NK-92 treated with Interleukin-12 subunit alpha and Interleukin-12 subunit beta, amount 100 ng/mL, for 24 hours (cell line): ENCODE data around the gene MCM9.

Experiments
- DNase-seq: peaks from one replicate; lab custom pipeline; 2025; lab: John Stamatoyannopoulos, UW

MCM9 gene

DNA sequence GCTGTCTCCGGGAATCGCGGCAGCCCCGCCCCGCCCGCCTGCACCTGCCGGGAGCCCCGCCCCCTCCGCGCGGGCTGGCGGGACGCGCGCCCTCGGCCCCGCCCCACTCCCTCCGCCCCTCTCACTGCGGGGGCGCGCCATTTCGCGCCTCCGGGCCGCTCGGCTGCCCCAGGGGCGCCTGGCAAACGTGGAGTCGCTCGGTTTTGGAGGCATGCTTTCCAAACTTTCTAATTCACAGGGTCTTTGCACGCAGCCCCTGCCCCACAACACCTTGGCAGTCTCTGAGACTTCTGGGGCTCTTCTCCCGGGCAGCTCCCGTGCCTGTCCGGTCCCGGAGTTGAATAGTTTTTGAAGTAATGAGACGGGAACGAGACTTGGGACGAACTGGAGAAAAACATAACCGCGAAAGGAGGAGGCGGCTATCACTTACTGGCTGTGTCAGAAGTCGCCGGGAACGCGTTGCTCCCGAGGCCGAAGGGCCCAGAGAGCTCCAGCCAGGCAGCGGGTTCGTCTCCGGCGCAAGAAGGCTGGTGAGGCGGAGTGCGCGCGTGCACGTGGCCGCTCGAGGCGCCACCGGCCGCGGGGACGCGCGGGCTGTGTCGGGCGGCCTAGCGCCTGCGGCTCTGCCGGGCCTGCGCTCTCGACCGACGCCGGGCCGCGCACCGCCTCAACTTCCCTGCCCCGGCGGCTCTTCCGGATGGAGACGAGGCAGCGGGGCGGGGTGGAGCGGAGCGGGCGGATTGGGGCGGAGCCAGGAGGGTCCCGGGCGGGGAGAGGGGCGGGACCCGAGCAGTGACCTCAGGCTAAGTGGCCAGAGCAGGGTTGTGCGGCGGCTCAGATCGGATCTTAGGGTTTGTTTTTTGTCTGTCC is at the start of gene MCM9:
Gene MCM9, minus strand, starts transcription at position 699 of the 870 bp plus-strand sequence. CDS start 3,436 bp downstream, outside the sequence.
- DNase-seq, result peak; percentile 82

GRCh38 chr6:118984342-118984741 is 49.4 kb upstream of the MCM9 start:
- no peak for DNase-seq

DNA sequence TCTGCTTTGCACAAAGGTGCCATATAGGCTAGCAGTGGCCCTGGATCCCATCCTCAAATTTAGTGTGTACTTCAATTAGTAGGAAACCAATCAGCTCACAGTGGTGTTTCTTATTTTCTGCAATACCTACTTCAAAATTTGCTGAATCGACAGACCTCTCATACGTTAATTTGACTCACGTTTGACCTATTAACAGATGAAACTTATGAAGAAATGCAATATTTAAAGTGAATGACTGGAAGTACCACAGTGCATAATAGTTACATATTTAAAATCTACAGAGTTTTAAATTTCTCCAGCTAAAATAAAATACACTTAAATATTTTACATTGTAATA is 47.6 kb upstream of the MCM9 start:
- DNase-seq, result no peak

DNA sequence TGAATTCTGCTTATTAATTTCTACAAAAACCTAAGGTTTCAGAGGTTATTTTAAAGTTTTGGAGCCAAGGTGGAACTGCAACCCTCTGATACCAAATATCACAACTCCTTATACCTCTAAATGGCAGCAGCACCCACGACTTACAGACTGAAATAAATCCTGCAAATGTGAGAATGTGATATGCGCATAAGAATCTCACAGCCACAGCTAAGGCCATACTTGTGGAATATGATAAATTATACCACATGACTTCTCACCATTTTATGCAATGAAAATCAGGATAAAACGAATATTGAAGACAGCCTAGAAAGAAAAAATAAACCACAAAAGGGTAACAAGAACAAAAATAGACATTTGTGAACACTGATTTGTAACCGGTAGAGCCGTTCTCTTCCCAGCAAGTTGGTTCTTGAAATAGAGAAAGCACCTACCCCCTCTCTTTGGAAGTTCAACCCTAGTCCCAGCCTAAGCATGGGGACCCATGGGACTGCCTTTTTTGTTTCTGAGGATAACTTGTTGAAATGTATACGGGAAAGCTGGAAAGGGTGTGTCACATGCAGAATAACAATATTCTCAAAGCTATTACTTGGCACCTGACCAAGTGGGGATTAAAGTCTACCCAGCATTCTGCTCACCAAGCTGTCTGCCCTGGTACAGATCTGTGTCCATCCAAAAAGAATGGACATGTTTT is 47.1 kb upstream of the MCM9 start:
- no peak for DNase-seq

DNA sequence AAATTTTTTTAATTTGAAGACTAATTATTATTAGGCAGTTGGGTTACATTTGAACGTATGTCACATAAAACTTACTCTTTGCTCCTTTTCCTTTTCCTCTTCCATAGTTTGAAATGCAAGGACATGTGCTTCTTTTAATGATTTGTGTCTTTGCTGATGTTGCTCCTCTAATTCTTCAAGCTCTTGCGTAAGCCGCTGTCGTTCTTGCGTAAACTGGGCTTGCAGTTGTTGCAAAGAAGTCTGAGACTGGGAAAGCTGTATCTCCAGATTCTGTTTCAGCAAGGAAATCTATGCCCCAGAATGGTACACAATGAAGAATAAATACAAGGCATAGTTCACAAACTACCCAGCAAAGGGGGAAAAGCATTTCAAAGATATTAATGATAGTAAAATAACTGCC is 45.1 kb upstream of the MCM9 start:
- peak; percentile 18 for DNase-seq

DNA sequence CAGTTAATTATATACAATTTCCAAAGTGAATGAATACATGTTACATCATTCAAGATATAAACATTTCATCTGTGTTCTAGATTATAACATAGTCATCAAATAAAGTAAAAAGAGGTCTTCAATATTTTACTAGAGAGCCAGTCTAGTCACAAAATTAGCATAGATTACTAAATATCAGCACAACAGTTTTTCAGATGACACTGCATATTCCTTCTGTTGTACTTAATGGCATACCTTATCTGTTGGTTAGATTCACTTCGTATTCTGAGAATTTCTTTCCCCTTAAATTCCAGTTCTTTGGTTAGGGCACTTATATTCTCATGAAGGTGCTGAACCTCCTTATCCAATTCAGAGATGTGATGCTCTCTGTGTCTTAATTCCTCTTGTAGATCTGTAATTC is 39.8 kb upstream of the MCM9 start:
- no peak for DNase-seq

DNA sequence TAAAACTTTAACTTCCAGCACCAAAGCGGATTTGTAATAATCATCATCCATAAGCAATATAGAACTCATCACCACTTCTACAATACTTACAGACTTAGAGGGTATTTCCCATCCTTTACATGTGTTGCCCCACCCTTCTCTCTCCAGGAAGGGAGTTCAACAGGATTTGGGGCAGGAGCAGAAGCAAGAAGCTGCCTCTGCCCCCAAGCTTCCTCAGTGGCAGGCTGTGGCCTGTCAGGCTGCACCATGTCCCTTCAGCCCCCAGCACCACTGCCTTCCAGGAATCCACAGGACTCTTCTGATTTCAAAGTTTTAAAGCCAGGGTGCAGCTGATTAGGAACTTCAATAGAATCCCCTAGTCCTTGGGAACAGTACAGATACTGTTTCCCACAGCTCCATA is 36.7 kb upstream of the MCM9 start:
- no peak for DNase-seq

- DNase-seq, result no peak
Measured at GRCh38 chr6:118970866-118971265, 35.9 kb upstream of the MCM9 start.

GRCh38 chr6:118968416-118968815 is 33.5 kb upstream of the MCM9 start:
- no peak for DNase-seq

GRCh38 chr6:118967239-118967638 is 32.3 kb upstream of the MCM9 start:
- no peak for DNase-seq

- DNase-seq, result no peak
Measured at GRCh38 chr6:118965843-118966370, 30.9 kb upstream of the MCM9 start.

- no peak for DNase-seq
Measured at GRCh38 chr6:118965371-118965770, 30.4 kb upstream of the MCM9 start.

GRCh38 chr6:118963003-118963402 is 28.0 kb upstream of the MCM9 start:
- no peak for DNase-seq

GRCh38 chr6:118959903-118960302 is 24.9 kb upstream of the MCM9 start:
- DNase-seq, result no peak

GRCh38 chr6:118953391-118953790 is 18.4 kb upstream of the MCM9 start:
- no peak for DNase-seq

DNA sequence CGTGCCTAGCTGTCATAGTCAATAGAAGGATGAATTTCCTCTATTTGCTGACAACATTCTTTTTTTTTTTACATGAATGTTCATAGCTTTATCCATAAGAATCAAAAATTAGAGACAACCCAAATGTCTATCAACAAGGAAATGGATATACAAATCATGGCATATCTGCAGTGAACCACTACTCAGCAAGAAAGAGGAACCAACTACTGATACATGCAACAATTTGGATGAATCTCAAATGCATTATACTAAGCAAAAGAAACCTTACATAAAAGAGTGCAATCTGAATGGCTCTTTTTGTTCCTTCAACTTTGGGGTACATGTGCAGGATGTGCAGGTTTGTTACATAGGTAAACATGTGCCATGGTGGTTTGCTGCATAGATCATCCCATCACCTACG is 17.7 kb upstream of the MCM9 start:
- DNase-seq, result no peak

GRCh38 chr6:118945217-118945616 is 10.3 kb upstream of the MCM9 start:
- no peak for DNase-seq

DNA sequence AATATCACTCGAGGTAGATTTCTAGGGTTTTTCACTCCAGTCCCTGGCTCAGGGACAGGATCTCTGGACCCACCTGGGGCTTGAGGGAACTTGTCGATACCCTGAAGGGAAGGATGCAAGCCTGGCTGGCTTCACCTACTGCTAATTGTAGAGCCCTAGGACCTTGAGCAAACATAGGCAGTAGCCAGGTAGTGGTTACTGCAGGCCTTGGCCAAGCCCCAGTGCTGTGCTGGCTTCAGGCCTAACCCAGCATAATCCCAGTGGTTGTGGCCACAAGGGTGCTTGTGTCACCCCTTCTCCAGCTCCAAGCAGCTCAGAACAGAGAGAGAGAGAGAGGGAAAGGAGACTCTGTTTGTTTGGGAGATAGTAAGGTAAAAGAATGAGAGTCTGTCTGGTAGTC is 5.8 kb upstream of the MCM9 start:
- DNase-seq, result no peak

DNA sequence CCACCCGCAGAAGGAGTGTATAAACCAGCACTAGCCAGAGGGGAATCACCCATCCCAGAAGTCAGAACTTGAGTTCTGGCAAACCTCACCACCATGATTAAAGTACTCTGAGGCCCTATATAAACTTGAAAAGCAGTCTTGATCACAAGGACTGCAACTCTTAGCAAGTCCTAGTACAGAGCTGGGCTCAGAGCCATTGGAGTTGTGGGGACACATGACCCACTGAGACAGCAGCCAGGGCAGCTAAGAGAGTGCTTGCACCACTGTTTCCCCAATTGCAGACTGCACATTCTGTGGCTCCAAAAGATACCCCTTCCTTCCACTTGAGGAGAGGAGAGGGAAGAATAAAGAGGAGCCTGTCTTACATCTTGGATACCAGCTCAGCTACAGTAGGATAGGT is 4.7 kb upstream of the MCM9 start:
- no peak for DNase-seq

- no peak for DNase-seq
Measured at GRCh38 chr6:118935978-118936703, 1.2 kb upstream of the MCM9 start.

GRCh38 chr6:118935331-118935668 is 341 bp upstream of the MCM9 start:
- no peak for DNase-seq

GRCh38 chr6:118933855-118934460 is 1.0 kb downstream of the MCM9 start:
- no peak for DNase-seq
